Measurements from ENCODE around the gene LIAS.
"Not testable (repeated sequence)": the region's sequence is repeated elsewhere in the genome, so short reads cannot be mapped to it uniquely, and the experiment has no call there.

Gene LIAS

DNA sequence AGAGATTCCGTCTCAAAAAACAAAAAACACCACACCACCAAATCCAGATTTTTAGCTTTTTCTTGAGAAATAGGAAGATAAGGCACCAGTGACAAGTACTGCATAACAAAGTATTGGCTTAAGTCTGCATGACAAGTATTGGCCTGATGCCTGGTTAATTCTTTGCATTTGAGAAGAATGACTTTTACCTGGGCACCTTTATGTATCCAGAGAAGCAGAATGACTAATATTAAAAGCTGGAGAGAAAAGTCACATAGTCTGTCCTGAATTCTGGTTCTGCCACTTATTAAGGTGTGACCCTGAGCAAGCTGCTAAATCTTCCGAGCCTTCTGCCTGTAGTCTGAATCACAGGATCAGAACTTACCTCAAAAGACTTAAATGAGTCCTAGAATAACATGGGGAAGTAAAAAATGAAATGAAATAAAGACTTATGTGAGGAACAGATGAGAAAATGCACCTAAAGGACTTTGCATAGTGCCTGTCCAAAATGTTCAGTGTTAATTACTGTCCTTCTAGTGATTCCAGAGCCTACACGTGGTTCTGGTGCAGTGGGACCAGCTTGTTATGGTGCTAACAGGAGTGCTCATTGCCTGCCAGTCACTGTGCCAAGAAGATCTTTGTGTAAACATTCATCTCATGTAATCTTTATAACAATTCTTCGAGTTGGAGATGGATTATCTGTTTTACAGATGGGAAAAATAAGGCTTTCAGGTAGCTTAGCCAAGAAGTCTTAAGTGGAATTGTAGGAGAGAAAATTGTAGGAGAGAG is 36.8 kb downstream of the LIAS start:
- no peak overlapping the region for H3K4me3 ChIP-seq (ENCODE audit: low read depth, low read length)

DNA sequence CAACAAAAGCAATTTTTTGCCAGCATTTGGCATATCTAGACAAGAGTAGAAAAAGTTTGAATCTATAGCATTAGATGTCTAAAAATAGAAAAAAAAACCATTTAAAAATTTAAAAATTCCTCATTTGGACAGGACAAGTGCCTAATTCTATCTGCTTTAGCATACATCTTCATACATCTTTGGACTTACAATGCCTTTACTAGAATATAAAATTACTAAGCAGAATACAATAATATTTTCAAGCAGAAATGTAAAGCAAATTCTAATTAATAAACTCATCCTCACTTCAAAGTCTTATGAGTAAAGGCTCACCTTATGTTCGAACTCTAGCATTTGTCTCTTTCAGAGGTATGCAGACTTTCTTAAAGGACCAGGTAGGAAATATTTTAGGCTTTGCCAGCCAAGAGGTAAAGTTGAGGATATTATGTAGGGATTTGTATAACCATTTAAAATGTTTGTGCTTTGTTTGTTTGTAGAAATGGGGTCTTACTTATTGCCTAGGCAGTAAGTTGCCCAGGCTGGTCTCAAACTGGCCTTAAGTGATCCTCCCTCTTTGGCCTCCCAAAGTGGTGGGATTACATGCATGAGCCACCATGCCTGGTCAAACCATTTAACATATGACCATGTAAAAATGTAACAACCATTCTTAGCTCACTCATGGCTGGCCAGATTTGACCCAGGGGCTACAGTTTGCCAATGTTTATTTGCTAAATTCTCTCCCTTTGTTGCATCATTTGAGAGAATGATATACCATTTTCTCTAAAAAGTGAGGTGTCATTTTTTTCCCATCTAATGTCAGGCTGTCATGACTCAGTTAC is 39.3 kb downstream of the LIAS start:
- H3K4me3 ChIP-seq (ENCODE audit: low read depth, low read length), result no peak overlapping the region

- H3K4me3 ChIP-seq (ENCODE audit: low read depth, low read length), result no peak overlapping the region
These were observed 39.8 kb downstream of the LIAS start for GRCh38 chr4:39498727-39499020.

- no peak overlapping the region for H3K4me3 ChIP-seq (ENCODE audit: low read depth, low read length)
These were observed 43.3 kb downstream of the LIAS start for GRCh38 chr4:39502019-39502663.

DNA sequence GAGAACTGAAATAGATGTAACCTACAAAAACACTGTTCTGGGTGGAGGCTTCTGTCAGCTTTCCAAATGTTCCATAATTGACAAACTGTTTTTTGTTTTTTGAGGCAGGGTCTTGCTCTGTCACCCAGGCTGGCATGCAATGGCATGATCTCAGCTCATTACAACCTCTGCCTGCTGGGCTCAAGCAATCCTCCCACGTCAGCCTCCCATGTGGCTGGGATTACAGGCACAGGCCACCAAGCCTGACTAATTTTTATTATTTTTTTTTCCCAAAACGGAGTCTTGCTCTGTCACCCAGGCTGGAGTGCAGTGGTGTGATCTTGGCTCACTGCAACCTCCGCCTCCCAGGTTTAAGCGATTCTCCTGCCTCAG is 43.8 kb downstream of the LIAS start:
- H3K4me3 ChIP-seq (ENCODE audit: low read depth, low read length), result not testable (repeated sequence)

DNA sequence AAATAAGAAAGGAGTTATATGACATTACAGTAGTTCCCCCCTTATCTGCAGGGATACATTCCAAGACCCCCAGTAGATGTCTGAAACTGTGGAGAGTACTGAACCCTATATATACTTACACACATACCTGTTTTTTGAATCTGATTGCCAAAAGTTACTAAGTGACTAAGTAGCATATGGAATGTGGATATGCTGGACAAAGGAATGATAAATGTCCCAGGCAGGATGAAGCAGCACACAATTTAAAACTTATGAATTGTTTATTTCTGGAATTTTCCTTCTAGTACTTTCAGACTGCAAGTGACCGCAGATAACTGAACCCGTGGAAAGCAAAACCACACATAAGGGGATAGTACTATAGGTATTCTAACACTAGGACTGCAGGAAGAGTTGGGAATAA is 45.7 kb downstream of the LIAS start:
- no peak overlapping the region for H3K4me3 ChIP-seq (ENCODE audit: low read depth, low read length)

DNA sequence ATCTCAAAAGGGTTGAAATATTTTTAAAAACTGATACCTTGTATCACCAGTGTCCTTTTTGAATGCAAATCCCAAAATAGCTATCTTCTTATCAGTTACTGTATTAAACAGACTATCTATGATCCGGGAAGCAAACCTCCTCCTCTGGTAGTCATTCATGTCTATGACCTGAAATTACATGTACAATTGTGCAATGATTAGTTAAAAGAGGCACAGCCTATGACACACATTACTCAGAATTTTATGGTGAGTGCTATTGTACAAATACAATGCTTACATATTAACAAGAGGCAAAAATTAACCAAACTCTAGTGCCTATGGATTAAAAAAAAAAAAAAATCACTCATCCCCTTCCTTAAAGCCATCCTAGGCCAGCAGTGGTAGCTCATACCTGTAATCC is 46.7 kb downstream of the LIAS start:
- H3K4me3 ChIP-seq (ENCODE audit: low read depth, low read length), result no peak overlapping the region

GRCh38 chr4:39510348-39510929 is 51.6 kb downstream of the LIAS start:
- no peak overlapping the region for H3K4me3 ChIP-seq (ENCODE audit: low read depth, low read length)

DNA sequence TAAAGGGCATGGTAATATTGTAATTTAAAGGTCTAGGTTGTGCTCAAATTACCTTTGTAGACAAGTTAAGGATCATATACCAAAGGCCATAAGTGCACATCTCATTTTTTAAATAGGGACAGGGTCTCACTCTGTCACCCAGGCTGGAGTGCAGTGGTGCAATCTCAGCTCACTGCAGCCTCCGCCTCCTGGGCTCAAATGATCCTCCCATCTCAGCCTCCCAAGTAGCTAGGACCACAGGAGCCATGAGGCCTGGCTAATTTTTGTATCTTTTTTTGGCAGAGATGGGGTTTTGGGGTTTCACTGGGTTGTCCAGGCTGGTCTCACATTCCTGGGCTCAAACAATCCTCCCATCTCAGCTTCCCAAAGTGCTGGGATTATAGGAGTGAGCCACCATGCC is 55.4 kb downstream of the LIAS start:
- not testable (repeated sequence) for H3K4me3 ChIP-seq (ENCODE audit: low read depth, low read length)

GRCh38 chr4:39514888-39515401 is 56.1 kb downstream of the LIAS start:
- no peak overlapping the region for H3K4me3 ChIP-seq (ENCODE audit: low read depth, low read length)

DNA sequence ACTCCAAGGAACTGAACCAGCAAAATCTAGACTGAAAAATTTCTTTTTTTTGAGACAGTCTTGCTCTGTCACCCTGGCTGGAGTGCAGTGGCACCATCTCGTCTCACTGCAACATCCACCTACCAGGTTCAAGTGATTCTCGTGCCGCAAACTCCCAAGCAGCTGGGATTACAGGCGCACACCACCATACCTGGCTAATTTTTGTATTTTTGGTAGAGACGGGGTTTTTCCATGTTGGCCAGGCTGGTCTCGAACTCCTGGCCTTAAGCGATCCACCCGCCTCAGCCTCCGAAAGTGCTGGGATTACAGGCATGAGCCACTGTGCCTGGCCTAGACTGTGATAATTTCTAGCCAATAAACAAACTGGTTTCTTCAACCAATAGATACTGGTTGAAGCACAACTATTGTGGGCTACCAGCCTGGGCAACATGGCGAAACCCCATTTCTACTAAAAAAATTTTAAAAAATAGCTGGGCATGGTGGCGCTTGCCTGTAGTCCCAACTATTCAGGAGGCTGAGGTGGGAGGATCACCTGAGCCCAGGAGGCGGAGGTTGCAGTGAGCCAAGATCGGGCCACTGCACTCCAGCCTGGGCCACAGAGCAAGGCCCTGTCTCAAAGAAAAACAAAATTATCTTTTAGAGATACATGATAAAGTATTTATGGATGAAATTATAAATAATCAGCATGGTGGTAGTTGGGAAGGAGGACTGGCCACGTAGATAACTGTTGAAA is 57.0 kb downstream of the LIAS start:
- not testable (repeated sequence) for H3K4me3 ChIP-seq (ENCODE audit: low read depth, low read length)

- H3K4me3 ChIP-seq (ENCODE audit: low read depth, low read length), result no peak overlapping the region
These were observed 57.6 kb downstream of the LIAS start for GRCh38 chr4:39516407-39516966.

- H3K4me3 ChIP-seq (ENCODE audit: low read depth, low read length), result no peak overlapping the region
These were observed 59.6 kb downstream of the LIAS start for GRCh38 chr4:39518484-39518883.

GRCh38 chr4:39521253-39521919 is 62.5 kb downstream of the LIAS start:
- H3K4me3 ChIP-seq (ENCODE audit: low read depth, low read length), result no peak overlapping the region

GRCh38 chr4:39522068-39522467 is 63.2 kb downstream of the LIAS start:
- H3K4me3 ChIP-seq (ENCODE audit: low read depth, low read length), result no peak overlapping the region

GRCh38 chr4:39524161-39524957 is 65.5 kb downstream of the LIAS start:
- no peak overlapping the region for H3K4me3 ChIP-seq (ENCODE audit: low read depth, low read length)

GRCh38 chr4:39525822-39526690 is 67.2 kb downstream of the LIAS start:
- peak overlapping the region; percentile 94 for H3K4me3 ChIP-seq (ENCODE audit: low read depth, low read length)

DNA sequence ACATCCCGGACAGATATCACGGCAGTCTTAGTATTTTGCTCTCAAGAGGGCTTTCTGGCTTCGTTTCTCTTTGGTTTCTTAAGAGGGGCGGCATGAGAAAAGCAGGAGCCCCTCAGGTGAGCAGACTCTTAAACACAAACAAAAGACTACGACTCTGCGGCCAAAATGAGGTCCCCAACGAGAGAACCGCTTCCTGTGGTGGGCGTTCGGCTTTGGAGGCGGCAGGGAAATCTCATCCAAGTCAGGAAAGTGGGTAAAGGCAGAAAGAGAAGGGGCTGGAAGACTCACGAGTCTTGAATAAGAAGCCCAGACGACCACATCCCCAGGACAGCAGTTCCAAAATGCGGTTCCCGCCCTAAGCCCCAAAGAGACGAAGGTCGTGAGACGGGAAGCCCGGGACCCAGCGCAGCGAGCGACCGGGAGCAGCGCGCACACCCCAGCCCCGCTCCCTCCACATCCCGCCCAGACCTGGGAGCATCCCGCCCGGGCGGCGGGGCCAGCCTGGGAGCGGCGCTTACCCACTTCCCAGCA is 68.0 kb downstream of the LIAS start:
- H3K4me3 ChIP-seq (ENCODE audit: low read depth, low read length), result peak overlapping the region; percentile 94

All from iPS-11a (cell line).